K562 (cell line): ENCODE results near the gene YAF2. TPM values are rescaled to one million over a fixed set of nuclear protein-coding genes. Genes with fewer than 3 reads are reported as not detected.

Experiments used
- ATAC-seq: fragments of 200-7000 bp; cut with Tn5 transposase; 3 replicates; pipeline ENCODE4 v1.9.1; 2020; ENCODE audit warnings: moderate library complexity
- BruUV-seq: library from RNA; stranded (reverse); fragments of 400-500 nt; replicated peaks from 2 replicates; lab custom pipeline; 2021; lab: Mats Ljungman, UMichigan
- CTCF ChIA-PET: fragments of 300-600 bp; formaldehyde crosslinking; extraction: SDS; loops from one replicate; lab custom pipeline; 2021; ENCODE audit warnings: low intra/inter-chr PET ratio; lab: Yijun Ruan, JAX
- POLR2A ChIA-PET: fragments of 300-600, 350-650 bp; sonication (Branson Sonifier 250); formaldehyde crosslinking; extraction: SDS; loops from one replicate; lab custom pipeline; 2021; ENCODE audit warnings: antibody characterized with exemption, inconsistent platforms; lab: Yijun Ruan, JAX
- DNase-seq, 4 experiments: peaks; one replicate each; pipeline versions ENCODE4 v3.0.0 to v3.0.0-alpha.2; 2011 to 2018; ENCODE audit warnings: low spot score in 3 of 4, mixed read lengths in 3 of 4; ENCODE audit errors: extremely low read depth in 1 of 4
- FAIRE-seq: peaks from 2 replicates; lab custom pipeline; 2011; peaks lifted over from hg19 to GRCh38; lab: Jason Lieb, UNC
- H2AFZ ChIP-seq: 2 replicates; pipeline ENCODE4 v1.6.0; 2011; ENCODE audit warnings: low read depth, low read length, control low read depth, inconsistent platforms
- H3K27ac ChIP-seq: fragments of 200-600 bp; 3 replicates; pipeline ENCODE4 v1.8.0; 2011; ENCODE audit warnings: low read depth, mild to moderate bottlenecking, control low read depth, inconsistent platforms, low read length, moderate library complexity, mixed read lengths; ENCODE audit errors: extremely low read depth
- H3K27me3 ChIP-seq, 2 experiments: fragments of 300-600 bp in 1 of 2; 2 replicates in 1 of 2; 3 replicates in 1 of 2; pipeline versions ENCODE4 v1.6.0 to v1.8.0; 2011; ENCODE audit warnings: inconsistent platforms in 2 of 2, low read length in 2 of 2, mild to moderate bottlenecking in 1 of 2, mixed read lengths in 1 of 2, moderate library complexity in 1 of 2; ENCODE audit not compliant: control insufficient read depth in 2 of 2, insufficient read depth in 2 of 2
- H3K36me3 ChIP-seq: fragments of 300-600 bp; 3 replicates; pipeline ENCODE4 v1.8.0; 2011; ENCODE audit warnings: mild to moderate bottlenecking, low read length, inconsistent platforms; ENCODE audit not compliant: control insufficient read depth, insufficient read depth
- H3K4me1 ChIP-seq, 2 experiments: fragments of 200-600 bp in 1 of 2; replicated peaks in 1 of 2; 2 replicates in 1 of 2; 3 replicates in 1 of 2; pipeline versions ENCODE4 v1.5.1 to v1.8.0; 2011; ENCODE audit warnings: inconsistent platforms in 2 of 2, low read length in 2 of 2, mild to moderate bottlenecking in 1 of 2, mixed read lengths in 1 of 2, moderate library complexity in 1 of 2; ENCODE audit not compliant: control insufficient read depth in 2 of 2, insufficient read depth in 2 of 2
- H3K4me2 ChIP-seq: 2 replicates; pipeline ENCODE4 v1.6.1; 2011; ENCODE audit warnings: low read length, control low read depth, inconsistent platforms, mixed read lengths; ENCODE audit not compliant: insufficient read depth
- H3K4me3 ChIP-seq: fragments of 200-600 bp; sonication (generic), shearing (Covaris generic); 2 replicates; pipeline ENCODE4 v1.5.1; 2016; ENCODE audit warnings: control low read depth, inconsistent platforms
- H3K79me2 ChIP-seq: fragments of 200-600 bp; 3 replicates; pipeline ENCODE4 v1.8.0; 2011; ENCODE audit warnings: low read length, inconsistent platforms; ENCODE audit not compliant: control insufficient read depth, insufficient read depth
- H3K9ac ChIP-seq, 2 experiments: 2 replicates each; pipeline versions ENCODE4 v1.6.0 to v1.6.1; 2011; ENCODE audit warnings: low read depth in 2 of 2, low read length in 2 of 2, control low read depth in 1 of 2, inconsistent platforms in 1 of 2, mild to moderate bottlenecking in 1 of 2, mixed read lengths in 1 of 2; ENCODE audit not compliant: insufficient read depth in 1 of 2
- H3K9me1 ChIP-seq: one replicate; pipeline ENCODE4 v1.6.0; 2011; ENCODE audit warnings: inconsistent platforms, mild to moderate bottlenecking, low read length, moderate library complexity; ENCODE audit not compliant: control insufficient read depth, insufficient read depth
- H3K9me3 ChIP-seq: replicated peaks from 2 replicates; pipeline ENCODE4 v1.5.1; 2011; ENCODE audit warnings: low read depth, low read length, inconsistent platforms; ENCODE audit not compliant: control insufficient read depth, insufficient read depth
- H4K20me1 ChIP-seq: replicated peaks from 2 replicates; pipeline ENCODE4 v1.6.1; 2011; ENCODE audit warnings: low read length, inconsistent platforms, mixed read lengths; ENCODE audit not compliant: control insufficient read depth, insufficient read depth
- ARID2 ChIP-seq: fragments of 450-650 bp; IDR thresholded peaks from 2 replicates; pipeline ENCODE4 v1.6.1; 2017; ENCODE audit warnings: antibody characterized with exemption, mild to moderate bottlenecking
- BMI1 ChIP-seq: fragments of 150-350 bp; IDR thresholded peaks from 2 replicates; pipeline ENCODE4 v1.6.1; 2014; ENCODE audit warnings: low read length
- CHCHD3 ChIP-seq: fragments of 250-450 bp; sonication (Bioruptor Pico); IDR thresholded peaks from 2 replicates; pipeline ENCODE4 v2.1.2; 2022; ENCODE audit warnings: mild to moderate bottlenecking
- ETV5 ChIP-seq: sonication (generic); formaldehyde crosslinking; IDR thresholded peaks from 2 replicates; pipeline ENCODE4 v1.4.0; 2020; ENCODE audit warnings: low read depth, mild to moderate bottlenecking, missing genetic modification reagents
- HES1 ChIP-seq: fragments of 450-650 bp; IDR thresholded peaks from 2 replicates; pipeline ENCODE4 v1.6.1; 2016; ENCODE audit warnings: low read depth, mild to moderate bottlenecking, moderate library complexity
- PYGO2 ChIP-seq: fragments of 450-650 bp; IDR thresholded peaks from 2 replicates; pipeline ENCODE4 v1.6.1; 2016; ENCODE audit warnings: mild to moderate bottlenecking, missing genetic modification characterization, moderate library complexity, missing compliant biosample characterization
- ZNF239 ChIP-seq: fragments of 250-450 bp; sonication (Bioruptor Pico); IDR thresholded peaks from 2 replicates; pipeline ENCODE4 v1.4.0; 2020; ENCODE audit warnings: mild to moderate bottlenecking
- ZNF444 ChIP-seq: fragments of 250-450 bp; sonication (Bioruptor Pico); IDR thresholded peaks from 2 replicates; pipeline ENCODE4 v1.4.0; 2020; ENCODE audit warnings: mild to moderate bottlenecking, moderate library complexity
- ZNF830 ChIP-seq: fragments of 250-450 bp; sonication (Bioruptor Pico); IDR thresholded peaks from 2 replicates; pipeline ENCODE4 v1.5.0; 2021; ENCODE audit warnings: mild to moderate bottlenecking
- WGBS: fragments of 100-300 bp; shearing (Covaris generic); methylation state at CpG from one replicate; pipeline ENCODE4 v1.1.6; 2016; ENCODE audit warnings: low coverage, mixed read lengths; ENCODE audit not compliant: insufficient coverage; ENCODE audit errors: missing lambda C conversion rate; 5-methylcytosine and 5-hydroxymethylcytosine counted together
- in situ Hi-C: fragments of 300-500 bp; cut with MboI; formaldehyde crosslinking; loops from 4 replicates; pipeline ENCODE4 v1.15.0; 2018; ENCODE audit warnings: inconsistent platforms, mixed read lengths
- intact Hi-C: fragments of 100-400 bp; cut with micrococcal nuclease; formaldehyde crosslinking; loops from 2 replicates; pipeline ENCODE4 v1.14.2; 2022
- polyA plus RNA-seq, 8 experiments: library from polyadenylated mRNA; depleted of rRNA in 4 of 8; stranded (reverse) in 5 of 8; unstranded in 3 of 8; fragments of >200 nt; fragmentation: Nextera tagmentation in 2 of 8; fragmentation: Illumina TruSeq in 1 of 8; extraction: Ambion mirVana in 2 of 8; extraction: Trizol in 1 of 8; gene quantifications; 2 replicates each; pipeline versions ENCODE4 v1.2.1 to v1.2.3, GENCODE V29; 2011 to 2014; ENCODE audit warnings: inconsistent platforms in 1 of 8, missing spikeins in 1 of 8
- total RNA-seq, 7 experiments: library from RNA; depleted of rRNA in 6 of 7; stranded (reverse); fragments of >200 nt in 6 of 7; fragmentation: Illumina TruSeq in 2 of 7; extraction: Trizol in 2 of 7; gene quantifications; 2 replicates each; pipeline versions ENCODE4 v1.2.1 to v1.2.3, GENCODE V29; 2011 to 2021; ENCODE audit warnings: low replicate concordance in 1 of 7

The YAF2 gene
- total and polyA plus RNA-seq, 9 of the 15 experiments (the other 6 are each of a cell fraction or from before 2014, with no cell fraction given): 10.6 to 26.4 (median 21.3) TPM

GRCh38 chr12:42128888-42129287 is 109.2 kb downstream of the YAF2 start:
- POLR2A ChIA-PET: interaction anchor here (0.5 kb wide), 1 partner anchor 11 kb away, joined by 3 read pairs; no protein-coding TSS in a partner anchor
- no TSS peak for BruUV-seq
- CTCF ChIA-PET: interaction anchor here (1.2 to 2.9 kb wide), 3 partner anchors 203 to 440 kb away, joined by 5 to 27 read pairs (median 25); no protein-coding TSS in a partner anchor

More at GRCh38 chr12:42128888-42129287, 109.2 kb downstream of the YAF2 start:
- Histone ChIP-seq H3K79me2 (peaks cover 3% of the 10 kb centered on the region; the same call in 1 of the 3 replicates), H4K20me1 (no peaks in the 10 kb centered on the region), H3K9me1 (no peaks in the 10 kb centered on the region), H3K4me2 (no peak overlapping the region), H2AFZ (no peak overlapping the region), H3K4me3 (no peak overlapping the region), H3K9me3 (no peaks in the 10 kb centered on the region), H3K27me3 (no peaks in the 10 kb centered on the region), H3K4me1 (peaks cover 0 to 2% of the 10 kb centered on the region in 2 experiments; a peak in 3 of 5 replicates), H3K36me3 (no peaks in the 10 kb centered on the region), H3K27ac (no peak overlapping the region), H3K9ac (no peak overlapping the region)
- 65% methylated on average over 6 of the region's 6 CpGs for WGBS
- in situ Hi-C loops: loop anchor here (25.0 kb wide), 1 partner anchor 433 kb away; no protein-coding TSS in a partner anchor
- no peak for FAIRE-seq
- intact Hi-C loops: loop anchor here (1.0 to 5.0 kb wide), 3 partner anchors 203 to 438 kb away; no protein-coding TSS in a partner anchor
- no peak for ATAC-seq
- no peak for TF ChIP-seq HES1
- TF ChIP-seq ZNF830 (CRISPR knock-in tag): no peak
- no peak for TF ChIP-seq BMI1
- no peak for TF ChIP-seq ZNF444
- TF ChIP-seq PYGO2 (tag): no peak
- TF ChIP-seq ARID2: no peak
- TF ChIP-seq CHCHD3 (CRISPR knock-in tag): no peak
- no peak for TF ChIP-seq ETV5 (CRISPR knock-in tag)
- no peak for TF ChIP-seq ZNF239 (CRISPR knock-in tag)
- DNase-seq: no peak
